HG03045 (cell line): Measurements from ENCODE around the gene MLYCD.

Experiments
- ATAC-seq: cut with Tn5 transposase; IDR thresholded peaks from one replicate; pipeline ENCODE4 v1.9.1; 2021; ENCODE audit warnings: mild to moderate bottlenecking, moderate library complexity; ENCODE audit not compliant: unreplicated experiment

Gene MLYCD

GRCh38 chr16:83925095-83925905 lies 26.4 kb downstream of the MLYCD start:
- no peak for ATAC-seq

GRCh38 chr16:83925957-83926725 lies 27.2 kb downstream of the MLYCD start:
- ATAC-seq: no peak

DNA sequence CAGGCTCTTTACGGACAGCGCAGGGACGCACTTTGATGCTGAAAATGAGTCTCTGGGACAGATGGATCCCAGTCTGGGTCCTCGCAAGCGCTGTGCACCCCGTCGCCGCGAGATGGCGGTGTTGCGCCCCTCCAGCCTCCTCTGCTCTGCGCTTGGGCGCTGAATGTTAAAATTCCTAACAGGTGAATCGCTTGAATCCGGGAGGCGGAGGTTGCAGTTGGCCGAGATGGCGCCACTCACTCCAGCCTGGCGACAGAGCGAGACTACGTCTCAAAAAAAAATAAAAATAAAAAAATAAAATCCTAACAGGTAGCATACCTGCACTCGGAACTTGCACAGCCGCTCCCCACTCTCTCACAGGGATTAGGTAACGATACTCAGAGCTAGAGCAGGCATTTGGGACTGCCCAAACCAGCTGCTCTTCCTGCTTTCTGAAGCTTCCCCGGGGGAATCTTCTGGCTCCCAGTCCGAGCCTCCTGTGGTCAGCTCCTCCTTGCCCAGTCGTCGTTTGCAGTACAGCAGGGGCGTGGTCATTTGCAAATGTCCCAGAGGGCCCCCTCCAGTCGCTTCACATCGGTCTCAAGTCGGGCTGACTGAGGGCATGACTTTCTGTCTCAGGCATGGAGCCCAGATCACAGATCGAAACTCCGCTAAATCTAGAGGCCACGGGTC lies 27.9 kb downstream of the MLYCD start:
- no peak for ATAC-seq

DNA sequence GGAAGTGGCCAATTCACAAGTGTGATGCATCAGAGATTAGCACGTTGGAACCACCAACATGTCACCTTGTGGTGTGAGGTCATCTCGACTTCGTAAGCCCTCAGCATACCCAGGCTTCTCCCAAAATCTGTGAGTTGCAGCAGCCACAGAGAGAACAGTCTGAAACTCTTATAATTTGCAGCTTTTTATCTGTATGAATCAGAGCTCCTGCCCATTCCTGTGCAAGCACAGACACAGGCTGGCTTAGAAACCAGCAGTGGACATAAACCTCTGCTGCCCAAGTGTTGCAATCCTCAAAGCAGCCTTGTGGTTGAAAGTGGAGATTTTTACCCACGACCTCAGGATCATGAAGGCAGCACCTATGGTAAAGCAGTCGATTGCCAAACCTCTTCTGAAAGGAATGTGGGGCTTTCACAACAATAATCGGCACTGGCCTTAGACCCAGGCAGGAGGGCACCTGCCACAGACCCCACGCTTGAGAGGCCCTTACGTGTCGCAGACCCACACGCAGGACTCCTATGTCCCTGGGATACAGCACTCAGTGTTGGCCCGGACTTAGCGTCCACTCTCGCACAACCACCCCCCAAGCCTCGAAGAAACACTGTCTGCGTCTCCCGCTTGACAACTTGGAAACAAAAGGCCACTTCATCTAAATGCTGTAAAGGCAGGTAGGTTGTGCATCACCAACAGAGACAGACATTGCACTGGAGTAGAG lies 29.6 kb downstream of the MLYCD start:
- no peak for ATAC-seq

GRCh38 chr16:83929811-83930555 lies 31.1 kb downstream of the MLYCD start:
- no peak for ATAC-seq

- no peak for ATAC-seq
Measured at GRCh38 chr16:83930730-83931500, 32.0 kb downstream of the MLYCD start.

GRCh38 chr16:83931556-83931955 lies 32.6 kb downstream of the MLYCD start:
- no peak for ATAC-seq

DNA sequence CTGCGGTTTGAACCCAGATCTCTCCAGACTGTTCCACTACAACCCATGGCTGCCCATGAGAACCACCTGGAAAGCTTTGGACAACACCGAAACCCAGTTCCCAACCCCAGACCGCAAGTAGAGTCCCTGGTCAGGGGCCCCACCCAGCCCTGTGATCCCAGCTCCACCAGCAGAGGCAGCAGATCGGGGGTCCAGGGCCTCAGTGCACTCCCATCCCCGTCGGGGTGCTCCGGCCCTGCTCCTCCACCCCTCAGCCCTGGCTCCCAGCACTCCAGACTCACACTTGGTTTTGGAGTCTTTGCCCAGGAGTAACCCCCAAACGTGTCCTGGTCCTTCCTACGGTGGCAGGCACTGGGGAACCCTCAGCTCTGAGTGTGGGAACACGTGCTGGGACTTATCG lies 33.4 kb downstream of the MLYCD start:
- ATAC-seq: no peak

DNA sequence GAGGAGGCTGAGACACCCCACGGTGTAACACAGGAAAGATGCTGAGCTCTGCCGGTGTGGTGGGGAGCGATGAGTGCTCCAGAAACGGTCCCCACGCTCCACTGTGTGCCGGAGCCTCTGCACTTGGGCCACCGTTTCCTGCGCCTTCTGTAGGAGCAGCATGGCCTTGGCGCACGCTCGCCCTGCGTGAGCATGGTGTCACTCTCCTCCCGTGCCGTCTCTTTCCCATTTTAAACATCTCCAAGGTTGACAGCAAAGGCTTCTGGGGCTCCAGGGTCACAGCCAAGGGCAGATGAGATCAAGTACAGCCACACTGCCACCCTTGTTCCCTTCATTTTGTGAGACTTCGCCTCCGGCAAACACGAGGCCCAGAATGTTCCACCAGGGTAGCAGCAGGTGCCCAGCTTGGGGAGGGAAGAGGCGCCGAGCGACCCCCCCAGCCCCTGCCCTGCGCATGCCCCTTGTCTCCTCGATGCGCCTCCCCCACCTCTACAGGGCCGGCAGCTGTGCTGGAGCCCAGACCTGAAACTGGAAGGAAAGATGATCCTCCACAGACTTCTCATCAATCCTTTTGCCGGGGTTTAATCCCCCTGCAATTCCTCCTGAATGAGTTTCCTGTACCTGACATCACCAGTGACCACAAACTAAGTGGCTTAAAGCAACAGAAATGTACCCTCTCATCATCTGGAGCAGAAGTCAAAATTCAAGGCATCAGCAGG lies 34.2 kb downstream of the MLYCD start:
- ATAC-seq: no peak

GRCh38 chr16:83933885-83934683 lies 35.2 kb downstream of the MLYCD start:
- no peak for ATAC-seq

DNA sequence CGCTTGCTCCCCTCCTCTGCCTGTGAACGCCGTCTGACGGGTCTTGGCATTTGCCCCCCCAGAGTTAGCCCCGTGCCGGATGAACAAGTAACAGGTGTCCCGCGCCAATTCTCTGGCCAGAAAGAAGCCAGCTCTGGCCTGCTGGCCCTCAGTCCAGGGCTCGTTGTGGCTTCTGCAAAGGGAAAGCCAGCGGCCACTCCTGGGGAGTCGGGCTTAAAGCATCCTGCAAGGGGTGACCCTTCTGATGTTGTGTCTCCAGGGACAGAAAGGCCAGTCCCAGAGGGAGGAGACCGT lies 35.7 kb downstream of the MLYCD start:
- no peak for ATAC-seq

DNA sequence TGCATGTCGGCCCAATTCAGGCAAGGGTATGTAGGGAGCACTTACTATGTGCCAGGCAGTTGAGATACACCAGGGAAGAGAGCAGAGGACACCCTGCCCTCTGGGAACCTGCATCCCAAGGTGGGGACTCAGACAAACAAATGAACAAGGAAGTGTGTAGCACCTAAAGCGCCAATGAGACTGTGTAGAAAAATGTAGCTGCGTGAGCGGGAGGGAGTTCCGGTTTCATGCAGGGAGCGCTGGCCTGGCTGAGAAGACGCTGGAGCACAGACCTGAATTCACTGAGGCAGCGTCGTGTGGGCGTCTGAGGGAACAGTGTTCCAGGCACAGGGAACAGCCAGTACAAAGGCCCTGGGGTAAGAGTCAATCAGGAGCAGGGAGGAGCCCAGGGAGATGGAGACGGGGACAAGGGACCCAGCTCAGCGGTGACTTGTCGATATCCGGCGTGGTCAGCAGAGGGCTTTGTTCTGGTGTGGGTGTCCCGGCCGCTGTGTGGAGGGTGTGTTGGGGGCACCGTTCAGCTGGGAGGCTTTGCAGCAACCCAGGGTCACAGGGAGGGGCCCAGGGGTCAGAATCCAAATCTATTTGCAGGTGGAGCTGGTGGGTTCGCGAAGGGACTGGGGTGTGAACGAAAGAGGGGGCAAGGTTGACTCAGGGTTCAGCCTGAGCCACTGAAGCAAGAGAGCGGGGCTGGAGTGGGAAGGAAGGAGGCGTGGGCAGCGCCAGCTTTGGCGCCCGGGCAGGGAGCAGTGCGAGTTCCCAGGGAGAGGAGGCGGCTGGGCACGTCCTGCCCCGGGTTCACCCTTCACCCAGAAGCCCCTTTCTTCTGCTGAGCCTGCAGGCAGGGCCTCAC lies 36.3 kb downstream of the MLYCD start:
- no peak for ATAC-seq

DNA sequence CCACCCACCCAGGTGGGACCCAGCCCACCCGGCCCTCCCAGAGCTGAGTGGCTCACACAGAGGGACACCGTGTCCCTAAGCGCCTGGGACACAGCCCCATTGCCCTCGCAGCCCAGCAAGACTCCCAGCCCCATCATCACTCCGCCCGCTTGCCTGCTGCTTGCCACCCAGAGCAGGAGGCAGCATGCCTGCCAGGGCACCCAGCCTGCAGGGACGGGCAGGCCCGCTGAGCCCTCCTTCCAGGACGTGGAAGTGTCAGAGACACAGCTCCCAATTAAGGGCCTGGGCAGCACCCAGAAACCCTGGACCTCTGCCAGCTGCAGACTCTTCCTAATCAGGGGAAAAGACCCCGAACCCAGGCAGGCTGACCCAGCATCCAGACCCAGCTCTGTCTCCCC lies 36.9 kb downstream of the MLYCD start:
- no peak for ATAC-seq

- no peak for ATAC-seq
Measured at GRCh38 chr16:83936581-83937165, 37.8 kb downstream of the MLYCD start.

DNA sequence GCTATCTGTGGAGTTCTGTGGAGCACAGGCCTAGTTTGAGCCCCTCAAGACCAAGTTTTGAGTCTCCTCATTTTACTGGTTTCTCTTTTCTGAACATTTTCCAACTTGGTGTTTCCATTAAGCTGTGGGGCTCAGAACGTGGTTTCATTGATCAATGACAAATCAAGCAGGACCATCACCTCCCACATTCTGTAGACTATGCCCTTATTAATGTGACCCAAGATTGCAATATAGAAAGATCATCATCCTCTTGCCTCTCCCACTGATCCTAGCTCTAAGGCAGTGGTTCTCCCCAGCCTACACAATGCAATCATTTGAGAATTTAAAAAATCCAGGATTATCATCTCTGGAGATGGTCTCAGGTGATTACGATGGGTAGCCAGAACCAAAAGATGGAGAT lies 38.4 kb downstream of the MLYCD start:
- ATAC-seq: no peak

DNA sequence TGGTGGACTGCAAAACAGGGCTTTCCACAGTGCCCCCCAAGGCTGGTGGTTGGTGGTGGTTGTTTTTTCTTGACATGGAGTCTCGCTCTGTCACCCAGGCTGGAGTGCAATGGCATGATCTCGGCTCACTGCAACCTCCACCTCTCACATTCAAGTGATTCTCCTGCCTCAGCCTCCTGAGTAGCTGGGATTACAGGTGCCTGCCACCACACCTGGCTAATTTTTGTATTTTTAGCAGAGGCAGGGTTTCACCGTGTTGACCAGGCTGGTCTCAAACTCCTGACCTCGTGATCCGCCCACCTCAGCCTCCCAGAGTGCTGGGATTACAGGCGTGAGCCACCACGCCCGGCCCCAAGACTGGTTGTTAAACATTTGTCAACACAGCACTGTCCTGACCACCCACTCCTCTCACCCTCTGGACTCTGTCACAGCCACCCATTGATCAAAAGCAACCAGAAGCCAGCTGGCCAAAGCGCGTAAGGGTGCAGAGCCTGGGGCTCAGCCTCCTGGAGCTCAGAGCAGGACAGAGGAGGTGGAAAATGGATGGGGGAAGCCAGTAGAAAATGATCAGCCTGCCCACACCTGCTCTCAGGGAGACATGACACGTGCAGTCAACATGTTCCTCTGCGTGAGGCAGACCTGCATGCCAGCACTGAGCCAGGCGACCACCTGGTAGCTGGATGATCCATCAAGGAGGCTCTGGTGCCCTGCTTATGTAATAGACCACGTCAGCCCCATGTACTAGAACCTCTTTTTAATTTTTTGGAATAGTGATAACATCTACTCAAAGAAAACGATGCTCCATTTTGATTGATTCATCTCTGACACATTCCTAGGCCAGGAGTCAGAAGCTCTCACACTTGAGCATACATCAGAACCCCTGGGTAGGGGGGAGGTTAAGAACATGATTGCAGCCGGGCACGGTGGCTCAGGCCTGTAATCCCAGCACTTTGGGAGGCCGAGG lies 39.3 kb downstream of the MLYCD start:
- no peak for ATAC-seq
